ENCODE data around the gene DHRSX.

DNA sequence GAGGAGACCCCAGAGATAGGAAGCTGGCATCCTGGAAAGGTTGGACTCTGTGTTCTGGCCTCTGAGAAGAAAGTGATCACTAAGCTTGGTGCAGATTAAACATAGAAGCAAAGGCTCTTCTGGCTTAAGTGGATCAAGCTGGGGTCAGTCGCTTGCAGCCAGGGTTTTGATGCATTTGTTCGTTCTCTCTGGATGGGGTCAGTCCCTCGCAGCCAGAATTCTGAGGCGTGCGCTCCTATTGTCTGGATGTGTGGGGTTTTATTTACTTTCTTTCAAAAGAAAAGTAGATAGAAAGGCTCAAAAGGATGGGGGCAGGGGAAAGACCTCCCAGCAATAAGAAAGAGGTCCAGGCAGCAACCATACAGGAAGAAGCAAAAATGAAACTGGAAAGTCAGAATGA, 152.6 kb downstream of the DHRSX start:
- TF ChIP-seq EZH2phosphoT487 (IDR thresholded peaks at IDR 0.05; ENCODE audit: borderline replicate concordance, low read length), result no peak
- TF ChIP-seq, protein P1, sequence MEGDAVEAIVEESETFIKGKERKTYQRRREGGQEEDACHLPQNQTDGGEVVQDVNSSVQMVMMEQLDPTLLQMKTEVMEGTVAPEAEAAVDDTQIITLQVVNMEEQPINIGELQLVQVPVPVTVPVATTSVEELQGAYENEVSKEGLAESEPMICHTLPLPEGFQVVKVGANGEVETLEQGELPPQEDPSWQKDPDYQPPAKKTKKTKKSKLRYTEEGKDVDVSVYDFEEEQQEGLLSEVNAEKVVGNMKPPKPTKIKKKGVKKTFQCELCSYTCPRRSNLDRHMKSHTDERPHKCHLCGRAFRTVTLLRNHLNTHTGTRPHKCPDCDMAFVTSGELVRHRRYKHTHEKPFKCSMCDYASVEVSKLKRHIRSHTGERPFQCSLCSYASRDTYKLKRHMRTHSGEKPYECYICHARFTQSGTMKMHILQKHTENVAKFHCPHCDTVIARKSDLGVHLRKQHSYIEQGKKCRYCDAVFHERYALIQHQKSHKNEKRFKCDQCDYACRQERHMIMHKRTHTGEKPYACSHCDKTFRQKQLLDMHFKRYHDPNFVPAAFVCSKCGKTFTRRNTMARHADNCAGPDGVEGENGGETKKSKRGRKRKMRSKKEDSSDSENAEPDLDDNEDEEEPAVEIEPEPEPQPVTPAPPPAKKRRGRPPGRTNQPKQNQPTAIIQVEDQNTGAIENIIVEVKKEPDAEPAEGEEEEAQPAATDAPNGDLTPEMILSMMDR (conservative IDR thresholded peaks at IDR 0.05; ENCODE audit: low read depth, low read length), result no peak

Data from PC-3 (cell line).